CD4-positive, alpha-beta T cell treated with Interleukin-6 at 100 ng/mL for 8 hours (primary cell): ENCODE results near the gene CNR1.
"Not testable (repeated sequence)": the region's sequence is repeated elsewhere in the genome, so short reads cannot be mapped to it uniquely, and the experiment has no call there.

Source experiments
- DNase-seq: peaks from one replicate; pipeline ENCODE4 v3.0.0-alpha.2; 2020; ENCODE audit warnings: mixed read lengths, low spot score

The CNR1 gene

GRCh38 chr6:88165844-88166492 is at the start of gene CNR1:
Gene CNR1 (minus strand): TSS chr6:88166347. CDS start chr6:88145274, 21,073 bp downstream.
- no peak for DNase-seq

- no peak for DNase-seq
Observed at GRCh38 chr6:88211446-88211845, 45.3 kb upstream of the CNR1 start.

GRCh38 chr6:88209301-88209700 is 43.2 kb upstream of the CNR1 start:
- DNase-seq: no peak

GRCh38 chr6:88208726-88209125 is 42.6 kb upstream of the CNR1 start:
- DNase-seq: no peak

GRCh38 chr6:88201734-88202133 is 35.6 kb upstream of the CNR1 start:
- DNase-seq: not testable (repeated sequence)

GRCh38 chr6:88184921-88185320 is 18.8 kb upstream of the CNR1 start:
- DNase-seq: no peak

- no peak for DNase-seq
Observed at GRCh38 chr6:88183471-88183870, 17.3 kb upstream of the CNR1 start.

GRCh38 chr6:88179692-88180091 is 13.5 kb upstream of the CNR1 start:
- no peak for DNase-seq

- DNase-seq: no peak
Observed at GRCh38 chr6:88177961-88178464, 11.9 kb upstream of the CNR1 start.

GRCh38 chr6:88174906-88175305 is 8.8 kb upstream of the CNR1 start:
- no peak for DNase-seq

- DNase-seq: no peak
Observed at GRCh38 chr6:88171312-88171711, 5.2 kb upstream of the CNR1 start.

GRCh38 chr6:88168362-88168761 is 2.2 kb upstream of the CNR1 start:
- no peak for DNase-seq

- DNase-seq: no peak
Observed at GRCh38 chr6:88167352-88167937, 1.3 kb upstream of the CNR1 start.

GRCh38 chr6:88166493-88167351 is 575 bp upstream of the CNR1 start:
- no peak for DNase-seq

GRCh38 chr6:88165087-88165843 is 882 bp downstream of the CNR1 start:
- DNase-seq: no peak

GRCh38 chr6:88164061-88164460 is 2.1 kb downstream of the CNR1 start:
- DNase-seq: no peak

- no peak for DNase-seq
Observed at GRCh38 chr6:88163616-88164015, 2.5 kb downstream of the CNR1 start.

- no peak for DNase-seq
Observed at GRCh38 chr6:88161940-88162339, 4.2 kb downstream of the CNR1 start.

- no peak for DNase-seq
Observed at GRCh38 chr6:88157106-88157505, 9.0 kb downstream of the CNR1 start.

GRCh38 chr6:88145298-88145963 is 20.7 kb downstream of the CNR1 start:
- no peak for DNase-seq

- DNase-seq: no peak
Observed at GRCh38 chr6:88144637-88145297, 21.4 kb downstream of the CNR1 start.
